K562 (cell line): ENCODE results near the gene ENO2. TPM values are rescaled to one million over a fixed set of nuclear protein-coding genes. Genes with fewer than 3 reads are reported as not detected.

Experiments
- GTF2E2 ChIP-seq: fragments of 200-800 bp; sonication (Bioruptor generic); IDR thresholded peaks from 2 replicates; pipeline ENCODE4 v1.6.1; 2016; ENCODE audit warnings: missing genetic modification characterization, missing compliant biosample characterization
- KDM2B ChIP-seq: fragments of 250-450 bp; sonication (Bioruptor Pico); IDR thresholded peaks from 2 replicates; pipeline ENCODE4 v1.8.0; 2021; ENCODE audit warnings: mild to moderate bottlenecking, moderate library complexity
- PML ChIP-seq: IDR thresholded peaks from 2 replicates; pipeline ENCODE4 v1.6.1; 2012; ENCODE audit warnings: low read length, inconsistent platforms
- POLR2A ChIP-seq: fragments of 450-650 bp; conservative IDR thresholded peaks from 2 replicates; pipeline ENCODE4 v1.6.1; 2016
- RCOR1 ChIP-seq, 2 experiments: IDR thresholded peaks; 2 replicates each; pipeline ENCODE4 v1.6.1; 2012; ENCODE audit warnings: low read depth in 2 of 2, low read length in 2 of 2, borderline replicate concordance in 1 of 2, improper control_type of control experiment in 1 of 2
- SP1 ChIP-seq: sonication (generic); formaldehyde crosslinking; IDR thresholded peaks from 2 replicates; pipeline ENCODE4 v1.8.1; 2022; ENCODE audit warnings: mild to moderate bottlenecking, missing genetic modification reagents
- SREBF1 ChIP-seq: fragments of 150-350 bp; IDR thresholded peaks from 2 replicates; pipeline ENCODE4 v1.6.1; 2014; ENCODE audit warnings: antibody characterized with exemption, low read depth, low read length, borderline replicate concordance
- ZBED1 ChIP-seq: IDR thresholded peaks from 2 replicates; pipeline ENCODE4 v1.6.1; 2014
- ZBTB40 ChIP-seq, 2 experiments: fragments of 450-650 bp in 1 of 2; sonication (generic) in 1 of 2; formaldehyde crosslinking in 1 of 2; IDR thresholded peaks; 2 replicates each; pipeline versions ENCODE4 v1.7.1 to v1.9.0; 2016 to 2022; ENCODE audit warnings: inconsistent platforms in 1 of 2, mild to moderate bottlenecking in 1 of 2, missing genetic modification reagents in 1 of 2
- ZBTB49 ChIP-seq: sonication (generic); formaldehyde crosslinking; IDR thresholded peaks from 2 replicates; pipeline ENCODE4 v1.8.0; 2022; ENCODE audit warnings: missing genetic modification reagents, mild to moderate bottlenecking, borderline replicate concordance
- ZFPM2 ChIP-seq: fragments of 250-450 bp; sonication (Bioruptor Pico); IDR thresholded peaks from 2 replicates; pipeline ENCODE4 v1.5.1; 2022; ENCODE audit warnings: mild to moderate bottlenecking
- ZNF551 ChIP-seq: fragments of 250-450 bp; sonication (Bioruptor Pico); IDR thresholded peaks from 2 replicates; pipeline ENCODE4 v1.5.0; 2021; ENCODE audit warnings: mild to moderate bottlenecking, moderate library complexity
- ZNF668 ChIP-seq: fragments of 250-450 bp; sonication (Bioruptor Pico); IDR thresholded peaks from 2 replicates; pipeline ENCODE4 v1.8.0; 2022; ENCODE audit warnings: mild to moderate bottlenecking, inconsistent platforms
- polyA plus RNA-seq, 8 experiments: library from polyadenylated mRNA; depleted of rRNA in 4 of 8; stranded (reverse) in 5 of 8; unstranded in 3 of 8; fragments of >200 nt; fragmentation: Nextera tagmentation in 2 of 8; fragmentation: Illumina TruSeq in 1 of 8; extraction: Ambion mirVana in 2 of 8; extraction: Trizol in 1 of 8; gene quantifications; 2 replicates each; pipeline versions ENCODE4 v1.2.1 to v1.2.3, GENCODE V29; 2011 to 2014; ENCODE audit warnings: inconsistent platforms in 1 of 8, missing spikeins in 1 of 8
- total RNA-seq, 7 experiments: library from RNA; depleted of rRNA in 6 of 7; stranded (reverse); fragments of >200 nt in 6 of 7; fragmentation: Illumina TruSeq in 2 of 7; extraction: Trizol in 2 of 7; gene quantifications; 2 replicates each; pipeline versions ENCODE4 v1.2.1 to v1.2.3, GENCODE V29; 2011 to 2021; ENCODE audit warnings: low replicate concordance in 1 of 7
- TF ChIP-seq, protein P1 (sequence below): fragments of 450-650 bp; formaldehyde crosslinking; IDR thresholded peaks from 2 replicates; pipeline ENCODE4 v1.4.0; 2022; ENCODE audit warnings: missing genetic modification characterization

The ENO2 gene
- total and polyA plus RNA-seq, 9 of the 15 experiments (the other 6 are each of a cell fraction or from before 2014, with no cell fraction given) = 10.9 to 43.3 (median 21.0) TPM

DNA sequence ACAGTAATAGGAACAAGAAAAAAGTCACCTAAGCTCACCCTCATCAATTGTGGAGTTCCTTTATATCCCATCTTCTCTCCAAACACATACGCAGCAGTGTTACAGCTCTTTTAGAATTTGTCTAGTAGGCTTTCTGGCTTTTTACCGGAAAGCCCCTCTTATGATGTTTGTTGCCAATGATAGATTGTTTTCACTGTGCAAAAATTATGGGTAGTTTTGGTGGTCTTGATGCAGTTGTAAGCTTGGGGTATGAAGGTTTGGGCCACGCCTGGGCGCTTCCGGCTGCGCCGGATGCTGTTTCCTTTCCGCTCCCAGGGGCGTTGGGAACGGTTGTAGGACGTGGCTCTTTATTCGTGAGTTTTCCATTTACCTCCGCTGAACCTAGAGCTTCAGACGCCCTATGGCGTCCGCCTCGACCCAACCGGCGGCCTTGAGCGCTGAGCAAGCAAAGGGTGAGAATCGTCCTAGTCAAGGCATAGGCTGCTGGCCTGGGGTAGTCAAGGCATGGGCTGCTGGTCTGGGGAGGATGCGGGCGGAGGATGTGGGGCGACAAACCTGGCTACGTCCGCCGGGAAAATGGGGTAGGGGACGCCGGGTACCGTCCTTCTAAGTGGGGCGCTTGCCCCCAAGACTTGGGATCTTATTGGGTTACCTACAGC is 29.5 kb downstream of the ENO2 start, which contains the start of the genes C12orf57 and RNU7-1 (continued):
- TF ChIP-seq ZBTB49 (CRISPR knock-in tag) (no peak), GTF2E2 (peak; percentile 100), SP1 (CRISPR knock-in tag) (peak; percentile 67), PML (peak; percentile 100), POLR2A (peak; percentile 100), SREBF1 (no peak), RCOR1 (IDR thresholded peaks at IDR 0.05; ENCODE audit: borderline replicate concordance in 1 of 2, low read depth in 2 of 2, low read length in 2 of 2) (0 out of 4 replicates have a peak, but pooled peaks of 1 of the 2 experiments have one; percentile 46), ZNF551 (CRISPR knock-in tag) (peak; percentile 95), ZBED1 (peak; percentile 98), ZFPM2 (CRISPR knock-in tag) (peak; percentile 94), ZBTB40 (IDR thresholded peaks at IDR 0.05) (peak; percentile 81), ZBTB40 (CRISPR knock-in tag; IDR thresholded peaks at IDR 0.05) (no peak), ZNF668 (no peak; the same call in 1 of the 2 replicates), KDM2B (CRISPR knock-in tag) (no peak)
- TF ChIP-seq, protein P1, sequence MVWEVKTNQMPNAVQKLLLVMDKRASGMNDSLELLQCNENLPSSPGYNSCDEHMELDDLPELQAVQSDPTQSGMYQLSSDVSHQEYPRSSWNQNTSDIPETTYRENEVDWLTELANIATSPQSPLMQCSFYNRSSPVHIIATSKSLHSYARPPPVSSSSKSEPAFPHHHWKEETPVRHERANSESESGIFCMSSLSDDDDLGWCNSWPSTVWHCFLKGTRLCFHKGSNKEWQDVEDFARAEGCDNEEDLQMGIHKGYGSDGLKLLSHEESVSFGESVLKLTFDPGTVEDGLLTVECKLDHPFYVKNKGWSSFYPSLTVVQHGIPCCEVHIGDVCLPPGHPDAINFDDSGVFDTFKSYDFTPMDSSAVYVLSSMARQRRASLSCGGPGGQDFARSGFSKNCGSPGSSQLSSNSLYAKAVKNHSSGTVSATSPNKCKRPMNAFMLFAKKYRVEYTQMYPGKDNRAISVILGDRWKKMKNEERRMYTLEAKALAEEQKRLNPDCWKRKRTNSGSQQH (CRISPR knock-in tag) = peak; percentile 100
